Stimulated activated CD8-positive, alpha-beta memory T cell treated with anti-CD3 and anti-CD28 coated beads, Interleukin-15, amount 100 ng/mL, for 48 hours (primary cell): Measurements from ENCODE around the gene GALNT16.
"Not testable (repeated sequence)": the region's sequence is repeated elsewhere in the genome, so short reads cannot be mapped to it uniquely, and the experiment has no call there.

ENCODE experiments used
- DNase-seq, 2 donors: peaks; one replicate each; pipeline ENCODE4 v3.0.0-alpha.2; 2020; ENCODE audit warnings: low read depth in 2 of 2

Gene GALNT16

GRCh38 chr14:69363055-69363454 lies 103.1 kb downstream of the GALNT16 start:
- DNase-seq: no peak

DNA sequence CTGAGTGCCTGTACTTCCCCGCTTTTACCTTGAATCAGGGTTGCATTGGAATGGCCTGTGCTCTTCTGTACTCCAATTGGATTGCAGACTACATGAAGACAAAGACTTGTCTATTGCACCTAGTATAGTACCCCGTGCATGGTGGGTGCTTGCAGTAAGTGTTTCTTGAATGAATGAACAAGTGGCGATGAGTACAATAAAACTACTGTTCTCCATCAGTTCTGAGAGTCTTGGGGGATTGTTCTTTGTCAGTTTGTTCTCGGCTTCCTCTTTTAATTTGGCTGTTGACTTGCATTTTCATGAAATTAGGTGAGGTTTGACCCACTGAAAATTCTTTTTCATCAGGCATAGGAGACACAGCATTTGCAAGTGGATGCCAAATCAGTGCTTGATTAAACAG lies 104.0 kb downstream of the GALNT16 start:
- no peak for DNase-seq

- DNase-seq: no peak
Measured at GRCh38 chr14:69364378-69364777, 104.4 kb downstream of the GALNT16 start.

GRCh38 chr14:69366069-69366468 lies 106.1 kb downstream of the GALNT16 start:
- DNase-seq: no peak

DNA sequence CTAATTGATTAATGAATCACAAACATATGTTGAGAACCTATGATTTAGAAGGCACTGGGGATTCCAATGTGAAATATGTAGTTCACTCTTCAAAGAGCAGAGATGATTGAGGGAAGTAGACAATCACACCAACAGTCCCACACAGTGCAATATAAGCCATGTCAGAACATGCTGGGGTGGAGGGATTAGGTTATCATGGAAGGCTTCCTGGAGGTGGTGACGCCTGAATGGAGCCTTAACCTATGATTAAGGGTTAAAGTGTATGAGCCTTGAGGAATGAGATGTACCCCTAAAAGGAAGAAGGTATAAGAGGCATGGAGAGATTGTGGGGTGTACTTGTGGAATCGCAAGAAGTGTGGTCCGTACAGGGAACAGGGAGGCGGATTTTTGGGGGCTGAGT lies 106.8 kb downstream of the GALNT16 start:
- no peak for DNase-seq

DNA sequence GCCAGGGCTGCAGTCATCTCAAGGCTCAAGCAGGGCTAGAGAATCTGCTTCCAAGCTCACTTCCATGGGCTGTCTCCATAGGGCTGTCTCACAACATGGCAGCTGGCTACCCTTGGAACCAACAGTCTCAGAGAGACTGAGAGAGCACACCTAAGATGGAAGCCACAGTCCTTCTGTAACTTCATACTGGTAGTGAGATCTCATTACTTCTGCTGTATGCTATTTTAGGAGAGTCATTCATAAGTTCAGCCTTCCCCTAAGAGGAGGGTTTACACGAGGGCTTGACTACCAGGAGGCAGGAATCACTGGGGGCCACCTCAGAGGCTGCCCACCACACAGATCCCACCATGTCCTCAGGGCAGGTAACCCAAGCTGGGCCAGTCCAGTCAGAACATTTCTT lies 108.4 kb downstream of the GALNT16 start:
- DNase-seq: no peak

- DNase-seq: no peak
Measured at GRCh38 chr14:69370061-69370460, 110.1 kb downstream of the GALNT16 start.

GRCh38 chr14:69372146-69372545 lies 112.2 kb downstream of the GALNT16 start:
- no peak for DNase-seq

DNA sequence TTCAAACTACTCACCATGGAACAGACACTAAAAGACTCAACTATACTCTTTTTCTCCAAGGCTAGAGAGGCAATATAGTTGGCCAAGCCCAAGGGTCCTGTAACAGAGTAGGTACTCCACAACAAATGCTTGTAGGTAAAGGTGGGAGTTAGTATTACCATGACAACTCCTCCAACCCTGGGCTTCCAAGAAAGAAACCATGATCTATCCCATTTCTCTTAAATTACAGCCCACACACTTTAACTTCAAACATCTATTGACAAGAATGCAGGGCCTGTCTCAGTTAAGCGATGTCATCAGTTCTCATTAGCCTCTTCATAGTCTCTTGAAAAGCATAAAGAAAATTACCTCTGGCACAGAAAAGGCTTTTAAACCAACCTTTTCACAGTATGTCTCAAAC lies 113.1 kb downstream of the GALNT16 start:
- DNase-seq: no peak

- DNase-seq: no peak
Measured at GRCh38 chr14:69374235-69374634, 114.3 kb downstream of the GALNT16 start.

DNA sequence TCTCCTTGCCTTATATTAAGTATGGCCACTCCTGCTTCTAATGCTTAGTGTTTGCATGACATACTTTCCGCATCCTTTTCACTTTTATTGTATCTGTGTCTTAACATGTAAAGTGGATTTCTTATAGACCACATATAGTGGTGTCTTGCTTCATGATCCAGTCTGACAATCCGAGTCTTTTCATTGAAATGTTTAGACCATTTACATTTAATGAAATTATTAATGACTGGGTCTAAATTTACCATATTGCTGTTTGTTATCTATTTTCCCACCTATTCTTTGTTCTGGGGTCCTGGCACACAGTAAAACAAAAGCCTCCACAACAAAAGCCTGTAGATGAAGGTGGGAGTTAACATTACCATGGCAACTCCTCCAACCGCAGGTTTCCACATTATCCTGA lies 115.2 kb downstream of the GALNT16 start:
- DNase-seq: no peak

DNA sequence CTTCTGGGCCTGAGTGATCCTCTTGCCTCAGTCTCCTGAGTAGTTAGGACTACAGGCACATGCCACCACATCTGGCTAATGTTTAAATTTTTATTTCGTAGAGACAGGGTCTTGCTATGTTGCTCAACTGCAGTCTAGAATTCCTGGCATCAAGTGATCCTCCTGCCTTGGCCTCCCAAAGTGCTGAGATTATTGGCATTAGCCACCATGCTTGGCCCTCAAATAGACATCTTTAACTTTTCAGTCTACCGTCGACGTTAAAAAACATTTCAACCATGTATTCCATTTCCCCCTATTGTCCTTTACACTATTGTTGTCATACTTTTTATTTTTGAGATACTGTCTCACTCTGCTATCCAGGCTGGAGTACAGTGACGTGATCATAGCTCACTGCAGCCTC lies 115.8 kb downstream of the GALNT16 start:
- DNase-seq: no peak

DNA sequence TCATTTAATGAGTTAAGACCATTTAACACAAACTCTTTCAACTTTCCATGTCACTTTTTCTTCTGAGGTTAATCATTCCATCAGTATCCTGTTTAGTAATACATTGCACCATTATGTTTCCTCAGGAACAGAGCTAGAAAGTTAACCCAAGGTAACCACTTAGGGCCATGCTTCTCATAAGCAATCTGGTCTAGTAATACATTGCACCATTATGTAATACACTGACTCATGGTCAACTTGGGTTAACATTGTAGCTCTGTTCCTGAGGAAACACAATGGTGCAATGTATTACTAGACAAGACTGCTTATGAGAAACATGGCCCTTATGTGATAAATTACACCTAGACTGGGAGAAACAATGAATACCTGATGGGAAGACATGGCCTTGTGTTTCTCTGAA lies 116.5 kb downstream of the GALNT16 start:
- no peak for DNase-seq

GRCh38 chr14:69378274-69378673 lies 118.3 kb downstream of the GALNT16 start:
- no peak for DNase-seq

DNA sequence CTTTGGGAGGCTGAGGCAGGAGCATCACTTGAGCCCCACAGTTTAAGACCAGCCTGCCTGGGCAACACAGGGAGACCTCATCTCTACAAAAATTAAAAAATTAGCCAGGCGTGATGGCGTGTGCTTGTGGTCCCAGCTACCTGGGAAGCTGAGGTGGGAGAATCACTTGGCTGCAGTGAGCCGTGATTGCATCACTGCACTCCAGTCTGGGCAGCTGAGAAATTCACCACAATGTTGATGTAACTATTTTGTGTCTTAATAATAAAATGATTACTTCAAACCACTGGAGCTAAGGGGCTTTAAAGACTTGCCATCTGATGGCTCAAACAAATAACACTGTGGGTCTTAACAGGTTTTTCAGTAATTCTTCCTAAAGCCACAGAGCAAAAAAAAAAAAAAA lies 127.4 kb downstream of the GALNT16 start:
- DNase-seq: no peak

DNA sequence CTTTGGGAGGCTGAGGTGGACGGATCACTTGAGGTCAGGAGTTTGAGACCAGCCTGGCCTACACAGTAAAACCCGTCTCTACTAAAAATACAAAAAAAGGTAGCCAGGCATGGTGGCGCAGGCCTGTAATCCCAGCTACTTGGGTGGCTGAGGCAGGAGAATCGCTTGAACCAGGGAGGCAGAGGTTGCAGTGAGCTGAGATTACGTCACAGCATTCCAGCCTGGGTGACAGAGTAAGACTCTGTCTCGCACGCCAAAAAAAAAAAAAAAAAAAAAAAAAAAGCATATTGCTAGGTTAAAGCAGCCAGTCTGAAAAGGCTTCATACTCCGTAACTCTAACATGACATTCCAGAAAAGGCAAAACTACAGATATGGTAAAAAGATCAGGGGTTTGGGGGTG lies 131.4 kb downstream of the GALNT16 start:
- not testable (repeated sequence) for DNase-seq

GRCh38 chr14:69392481-69392880 lies 132.5 kb downstream of the GALNT16 start:
- DNase-seq: no peak

DNA sequence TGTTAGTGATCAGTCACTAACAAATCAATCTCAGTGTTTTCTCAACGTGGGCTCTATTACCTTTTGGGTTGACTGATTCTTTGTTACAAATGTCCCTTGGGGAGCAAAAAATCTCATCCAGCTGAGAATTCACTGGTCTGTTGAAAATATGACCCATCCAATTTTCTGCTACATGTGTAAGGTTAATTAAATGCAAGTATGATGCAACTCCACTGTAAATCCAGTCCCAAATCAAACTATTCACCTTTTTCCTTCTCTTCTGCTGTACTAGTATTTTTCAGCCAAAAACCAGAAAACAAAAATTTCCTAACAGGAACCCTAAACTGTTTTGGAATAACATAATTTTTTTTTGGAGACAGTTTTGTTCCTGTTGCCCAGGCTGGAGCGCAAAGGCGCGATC lies 136.0 kb downstream of the GALNT16 start:
- DNase-seq: no peak

- DNase-seq: peak; percentile 84 to 89
Measured at GRCh38 chr14:69398053-69398817, 138.3 kb downstream of the GALNT16 start, which contains the start of the genes ERH and SLC39A9. ERH (minus strand) TSS chr14:69398299; CDS start chr14:69398233, 66 bp downstream. SLC39A9 (plus strand) TSS chr14:69398692; CDS start chr14:69399370, 678 bp downstream.

GRCh38 chr14:69398818-69399210 lies 138.9 kb downstream of the GALNT16 start:
- peak; percentile 29 to 41 for DNase-seq

GRCh38 chr14:69399750-69400149 lies 139.8 kb downstream of the GALNT16 start:
- DNase-seq: no peak

DNA sequence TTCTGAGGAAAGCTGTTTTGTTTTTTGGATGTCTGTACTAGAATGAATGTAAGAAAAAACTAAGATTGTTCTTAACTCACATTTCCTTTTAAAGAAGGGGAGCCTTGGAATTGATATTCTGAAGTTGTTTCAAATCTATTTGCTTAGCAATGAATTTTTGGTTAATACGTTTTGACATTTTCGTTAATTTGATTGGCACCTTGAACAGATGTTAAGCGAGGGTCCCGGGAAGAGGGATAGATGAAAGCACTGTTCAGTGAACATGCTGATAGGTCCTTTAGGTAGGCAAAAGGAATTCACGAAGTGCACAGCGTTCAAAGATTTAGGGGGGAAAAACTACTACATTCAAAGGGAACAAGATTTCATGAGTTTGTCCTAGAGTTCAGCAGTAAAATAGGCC lies 140.2 kb downstream of the GALNT16 start:
- DNase-seq: no peak

GRCh38 chr14:69401841-69402240 lies 141.9 kb downstream of the GALNT16 start:
- no peak for DNase-seq

DNA sequence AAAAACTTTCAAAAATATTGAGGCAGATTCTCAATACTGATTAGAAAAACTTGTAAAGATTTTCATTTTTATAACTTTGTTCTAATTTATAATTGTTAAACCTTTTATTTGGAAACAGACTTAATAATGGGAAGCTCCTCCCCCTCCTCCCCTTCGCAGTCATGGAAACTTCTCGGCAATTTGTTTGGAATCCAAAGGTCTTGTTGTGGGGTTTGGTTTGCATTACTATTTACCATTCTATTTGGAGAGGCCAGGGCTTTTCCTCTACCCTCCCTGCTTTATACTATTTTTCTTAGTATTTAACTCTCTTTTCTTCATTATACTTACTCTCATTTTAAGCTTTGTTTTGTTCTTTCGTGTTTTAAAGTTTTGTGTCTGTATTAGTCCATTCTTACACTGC lies 144.5 kb downstream of the GALNT16 start:
- no peak for DNase-seq
